ENCODE results near the gene NUB1. TPM values are rescaled to one million over a fixed set of nuclear protein-coding genes. Genes with fewer than 3 reads are reported as not detected.

NUB1 gene
- total RNA-seq, 1 experiment from 2014 or later: 48.5 TPM

DNA sequence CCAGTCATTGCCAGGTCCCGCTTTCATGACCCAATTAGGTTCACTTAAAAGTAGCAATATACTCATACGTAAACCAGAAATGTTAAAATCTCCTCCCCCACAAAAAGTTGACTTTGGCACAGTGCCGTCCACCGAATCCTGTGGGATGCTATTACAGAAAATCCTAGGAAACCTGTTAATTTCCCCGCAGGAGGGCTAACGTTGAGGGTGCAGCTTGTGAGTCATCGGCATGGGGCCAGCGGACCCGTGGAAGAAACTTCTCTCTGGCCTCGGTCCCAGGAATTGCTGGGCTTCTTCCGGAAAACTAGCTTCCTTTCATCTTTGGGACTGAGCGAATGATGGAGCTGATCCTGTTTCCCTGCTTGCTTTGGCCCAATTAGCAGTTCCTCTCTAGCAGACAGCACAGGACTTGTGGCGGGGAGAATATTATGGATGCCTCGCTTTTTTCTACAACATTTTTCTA lies 84.9 kb downstream of the NUB1 start:
- no peaks in the 10 kb centered on the region for H3K79me1 ChIP-seq (ENCODE audit: insufficient read depth, low read depth, low read length, poor library complexity, severe bottlenecking)
- no CpG with 5 or more reads among the region's 14 CpGs for WGBS (ENCODE audit: extremely low coverage, insufficient read length, low lambda C conversion rate)
- H2AFZ ChIP-seq (ENCODE audit: low read length): no peak overlapping the region

More for the DNA sequence above, 84.9 kb downstream of the NUB1 start:
- no peaks in the 10 kb centered on the region for H4K20me1 ChIP-seq (ENCODE audit: control insufficient read depth, insufficient read depth, insufficient read length)
- no peak overlapping the region for H2AK5ac ChIP-seq (ENCODE audit: insufficient read length, low read length)
- H3K27ac ChIP-seq (ENCODE audit: insufficient read length, low read depth, low read length): no peak overlapping the region
- H3K14ac ChIP-seq (ENCODE audit: insufficient read depth, low read length): no peak overlapping the region
- H3K4ac ChIP-seq (ENCODE audit: low read depth, low read length): no peak overlapping the region
- Mint-ChIP-seq H3K4me1 (peaks cover 33 to 41% of the 10 kb centered on the region in 2 experiments), H3K27ac (no peak overlapping the region), H3K36me3 (ENCODE audit: insufficient read depth in 1 of 3, low read depth in 3 of 3) (peaks cover 0 to 8% (median 0%) of the 10 kb centered on the region in 3 experiments; a peak in 2 of 7 replicates), H3K9me3 (peaks cover 7 to 13% of the 10 kb centered on the region in 2 experiments; a peak in 4 of 5 replicates), H3K4me3 (no peak overlapping the region), H3K27me3 (ENCODE audit: low read depth) (peaks cover 31% of the 10 kb centered on the region)
- H3K4me2 ChIP-seq (ENCODE audit: insufficient read depth, insufficient read length, low read length): no peak overlapping the region
- H2BK120ac ChIP-seq (ENCODE audit: low read depth, low read length, poor library complexity, severe bottlenecking): no peak overlapping the region
- peaks cover 3% of the 10 kb centered on the region; the same call in 1 of the 2 replicates for H3K4me1 ChIP-seq (ENCODE audit: insufficient read depth, low read length)
- no peaks in the 10 kb centered on the region for H3K79me2 ChIP-seq (ENCODE audit: insufficient read depth, low read length)
- no peak overlapping the region for H4K91ac ChIP-seq (ENCODE audit: insufficient read length, low read depth, low read length)
- no peak overlapping the region for H3K23ac ChIP-seq (ENCODE audit: insufficient read length, low read depth, low read length)
- no peak for DNase-seq
- no peak overlapping the region for H3T11ph ChIP-seq (ENCODE audit: low read length)
- no peak overlapping the region for H2BK20ac ChIP-seq (ENCODE audit: low read depth, low read length, poor library complexity, severe bottlenecking)
- H3K18ac ChIP-seq (ENCODE audit: insufficient read length, low read depth, low read length): no peak overlapping the region
- no peaks in the 10 kb centered on the region for H3K9me3 ChIP-seq (ENCODE audit: control insufficient read depth, low read depth, low read length)
- H2BK12ac ChIP-seq (ENCODE audit: insufficient read length, low read depth, low read length): no peak overlapping the region
- no peak for TF ChIP-seq CTCF (conservative IDR thresholded peaks at IDR 0.05)
- H4K5ac ChIP-seq (ENCODE audit: insufficient read length, low read depth, low read length): no peak overlapping the region
- H3K23me2 ChIP-seq (ENCODE audit: insufficient read length, low read depth, low read length, poor library complexity, severe bottlenecking): no peaks in the 10 kb centered on the region
- no peak overlapping the region for H3K56ac ChIP-seq (ENCODE audit: insufficient read length, low read depth, low read length)
- H3K9ac ChIP-seq (ENCODE audit: extremely low read depth, insufficient read length, low read length): no peak overlapping the region
- H3K27me3 ChIP-seq (ENCODE audit: insufficient read depth, low read length): no peaks in the 10 kb centered on the region
- no peak overlapping the region for H4K8ac ChIP-seq (replicated peaks; ENCODE audit: insufficient read length, low read depth, low read length)
- no peak overlapping the region for H2BK15ac ChIP-seq (ENCODE audit: low read depth, low read length)
- no peak overlapping the region for H2BK5ac ChIP-seq (ENCODE audit: insufficient read length, low read length)
